COR-L47 (cell line): ENCODE measurements around the gene DPPA3.
"Not testable (repeated sequence)": the region's sequence is repeated elsewhere in the genome, so short reads cannot be mapped to it uniquely, and the experiment has no call there.

Source experiments
- DNase-seq: peaks from one replicate; lab custom pipeline; 2025; lab: John Stamatoyannopoulos, UW

DPPA3 gene

DNA sequence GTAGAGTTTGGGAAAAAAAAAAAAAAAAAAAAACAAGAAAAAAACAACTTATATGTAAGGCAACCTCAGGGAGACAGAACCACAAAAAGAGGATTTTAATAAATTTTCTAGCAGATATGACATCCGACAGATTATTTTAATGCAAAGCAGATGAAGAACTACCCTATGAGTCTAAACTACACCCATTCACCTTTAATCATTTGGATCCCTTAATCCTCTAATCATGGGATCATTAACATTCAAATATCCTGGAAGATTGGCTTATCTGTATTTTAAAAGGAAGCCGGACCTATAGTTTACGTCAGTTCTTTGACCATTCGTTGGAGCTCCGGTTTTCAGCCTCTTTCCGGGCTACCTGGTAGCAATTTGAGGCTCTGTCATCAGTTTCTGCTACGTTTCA lies at the start of gene DPPA3:
Gene DPPA3 (plus strand): TSS at position 301 of the 400 bp plus-strand sequence. CDS start 138 bp downstream, outside the sequence.
- DNase-seq = no peak

DNA sequence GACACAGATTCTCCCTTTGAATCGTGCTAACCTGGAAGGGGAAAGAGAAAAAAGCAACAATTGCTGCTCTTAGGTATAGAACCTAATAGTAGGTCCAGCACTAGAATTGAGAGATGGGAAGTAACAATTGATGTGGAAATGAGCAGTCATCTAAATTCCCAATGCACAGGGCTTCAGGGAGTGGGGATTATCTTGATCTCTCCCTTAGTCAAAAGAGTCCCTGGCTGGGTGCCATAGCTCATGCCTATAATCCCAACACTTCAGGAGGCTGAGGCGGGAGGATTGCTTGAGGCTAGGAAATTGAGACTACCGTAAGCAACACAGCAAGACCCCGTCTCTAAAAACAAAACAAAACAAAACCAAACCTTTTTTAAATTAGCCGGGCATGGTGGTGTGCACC lies 49.5 kb upstream of the DPPA3 start:
- DNase-seq = no peak

DNA sequence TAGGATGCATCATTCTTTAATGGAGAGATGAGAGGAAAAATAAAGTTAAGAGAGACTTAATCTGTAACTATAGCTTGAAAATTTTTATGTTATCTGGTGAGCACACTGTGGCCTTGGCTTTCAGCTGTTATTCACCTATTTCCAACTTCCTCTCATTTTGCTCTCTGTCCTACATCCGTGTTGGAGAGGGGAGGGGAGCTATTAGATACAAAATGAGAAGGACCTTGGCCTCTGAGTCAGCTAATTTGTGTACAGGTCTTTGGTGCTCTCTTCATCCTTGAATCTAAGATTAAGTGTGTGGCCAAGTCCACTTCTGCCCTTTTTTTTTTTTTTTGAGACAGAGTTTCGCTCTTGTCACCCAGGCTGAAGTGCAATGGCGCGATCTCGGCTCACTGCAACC lies 44.6 kb upstream of the DPPA3 start:
- no peak for DNase-seq

DNA sequence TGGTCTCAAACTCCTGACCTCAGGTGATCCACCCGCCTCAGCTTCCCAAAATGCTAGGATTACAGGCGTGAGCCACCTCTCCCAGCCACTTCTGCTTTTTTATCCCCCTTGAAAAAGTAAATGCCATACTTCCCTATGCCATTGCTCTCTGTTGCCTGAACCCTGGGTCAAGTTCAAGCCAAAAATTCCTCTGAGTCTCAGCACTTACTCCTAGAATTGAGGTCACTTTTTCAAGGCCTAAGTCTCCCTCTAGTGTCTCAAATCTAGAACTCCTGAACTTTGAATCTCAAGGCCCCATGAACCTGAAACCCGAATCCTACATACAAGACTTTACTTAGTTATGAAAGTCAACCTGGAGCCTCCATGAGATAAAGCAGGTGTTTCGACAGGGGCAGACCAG lies 44.1 kb upstream of the DPPA3 start:
- no peak for DNase-seq

DNA sequence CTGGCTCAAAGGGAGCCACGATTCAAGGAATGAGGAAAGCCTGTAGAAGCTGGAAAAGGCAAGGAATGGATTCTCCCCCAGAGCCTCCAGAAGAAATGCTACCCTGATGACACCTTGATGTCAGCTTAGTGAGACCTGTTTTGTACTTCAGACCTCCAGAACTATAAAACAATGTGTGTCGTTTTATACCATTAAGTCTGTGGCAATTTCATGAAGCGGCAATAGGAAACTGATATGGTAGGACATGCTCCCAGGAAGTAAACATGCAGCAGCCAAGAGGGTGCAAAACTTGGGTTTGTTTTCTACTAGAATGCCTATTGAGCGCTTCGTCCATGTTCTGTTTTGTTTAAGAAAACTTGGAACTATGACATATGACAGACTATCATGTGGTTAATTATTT lies 43.1 kb upstream of the DPPA3 start:
- no peak for DNase-seq

- not testable (repeated sequence) for DNase-seq
These were observed 35.8 kb upstream of the DPPA3 start for GRCh38 chr12:7675455-7675854.

DNA sequence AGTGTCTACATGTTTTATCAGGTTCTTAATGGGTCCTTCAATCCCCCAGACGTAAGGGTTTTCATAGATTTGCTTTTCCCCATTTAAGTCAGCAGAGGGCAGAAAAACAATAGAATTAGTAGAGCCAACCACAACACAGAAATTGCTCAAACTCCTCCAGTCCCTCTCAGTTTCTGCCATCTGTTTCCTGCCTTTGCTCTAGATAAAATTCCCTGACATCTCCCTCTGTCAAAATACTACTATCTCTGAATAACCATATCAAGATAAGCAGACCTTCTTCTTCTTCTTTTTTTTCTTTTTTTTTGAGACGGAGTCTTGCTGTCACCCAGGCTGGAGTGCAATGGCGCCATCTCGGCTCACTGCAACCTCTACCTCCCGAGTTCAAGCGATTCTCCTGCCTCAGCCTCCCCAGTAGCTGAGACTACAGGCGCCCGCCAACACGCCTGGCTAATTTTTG lies 33.8 kb upstream of the DPPA3 start:
- not testable (repeated sequence) for DNase-seq

DNA sequence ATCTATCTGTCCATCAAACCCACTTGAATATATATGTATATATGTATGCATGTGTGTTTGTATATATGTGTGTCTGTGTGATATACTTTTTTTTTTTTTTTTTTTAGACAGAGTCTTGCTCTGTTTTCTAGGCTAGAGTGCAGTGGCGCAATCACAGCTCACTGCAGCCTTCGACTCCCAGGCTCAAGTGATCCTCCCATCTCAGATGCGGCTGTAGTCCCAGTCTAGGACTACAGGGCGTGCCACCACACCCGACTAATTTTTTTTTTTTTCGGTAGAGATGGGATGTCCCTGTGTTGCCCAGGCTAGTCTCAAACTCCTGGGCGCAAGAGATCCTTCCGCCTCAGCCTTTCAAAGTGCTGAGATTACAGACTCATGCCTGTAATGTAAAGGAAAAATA lies 32.5 kb upstream of the DPPA3 start:
- DNase-seq = no peak

- no peak for DNase-seq
These were observed 31.8 kb upstream of the DPPA3 start for GRCh38 chr12:7679251-7680045.

- no peak for DNase-seq
These were observed 29.7 kb upstream of the DPPA3 start for GRCh38 chr12:7681535-7681934.

- no peak for DNase-seq
These were observed 17.4 kb upstream of the DPPA3 start for GRCh38 chr12:7693793-7694192.

- DNase-seq = no peak
These were observed 16.5 kb upstream of the DPPA3 start for GRCh38 chr12:7694556-7695236.

GRCh38 chr12:7695237-7695560 lies 16.0 kb upstream of the DPPA3 start:
- no peak for DNase-seq

DNA sequence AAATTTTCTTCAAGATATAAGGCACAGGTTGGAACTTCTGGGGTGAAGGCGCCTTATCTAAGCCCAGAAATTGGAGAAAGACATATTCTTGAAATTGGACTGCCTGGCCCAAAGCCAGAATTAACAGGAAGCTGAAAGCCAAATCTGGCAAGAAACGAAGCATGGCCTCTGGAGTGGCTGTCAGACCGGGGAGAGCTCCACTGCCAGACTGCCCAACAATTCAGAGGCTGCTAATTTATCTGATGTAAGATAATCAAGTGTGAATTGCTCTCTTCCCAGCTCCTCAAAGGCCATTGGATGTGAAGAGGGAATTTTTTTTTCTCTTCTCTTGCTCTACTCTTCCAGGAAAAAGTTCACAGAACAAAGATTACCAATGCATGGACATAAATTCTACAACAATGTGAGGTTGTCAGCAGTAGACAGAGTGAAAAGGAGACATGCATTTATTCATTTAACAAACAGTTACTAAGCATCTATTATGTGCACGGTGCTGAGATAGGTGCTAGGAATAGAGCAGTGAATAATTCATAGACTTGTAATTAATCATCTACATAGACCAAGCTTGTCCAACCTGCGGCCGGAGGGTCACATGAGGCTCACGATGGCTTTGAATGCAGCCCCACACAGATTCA lies 15.6 kb upstream of the DPPA3 start, which contains the start of gene GDF3:
Gene GDF3 (minus strand): TSS at position 210 of the 632 bp plus-strand sequence. CDS start 47 bp downstream, at position 163.
- no peak for DNase-seq

DNA sequence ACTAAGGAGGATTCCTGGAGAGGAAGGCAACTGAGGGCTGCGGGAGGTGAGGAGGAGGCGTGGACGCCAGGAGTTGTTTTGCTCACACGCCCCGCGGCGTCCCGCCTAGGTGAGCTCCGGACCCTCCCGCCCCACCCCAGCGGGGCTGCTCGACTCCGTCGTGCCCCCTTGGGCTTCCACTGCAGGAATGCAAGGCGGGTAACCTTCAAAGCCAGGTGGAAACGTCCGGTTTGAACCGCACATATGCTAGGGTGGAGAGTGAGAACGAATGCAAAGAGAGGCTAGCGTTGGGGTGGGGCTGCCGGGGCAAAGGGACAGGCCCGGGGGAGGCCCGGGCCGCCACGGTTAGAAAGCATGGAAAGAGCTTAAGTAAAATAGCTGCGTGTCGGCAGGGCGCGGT lies 5.4 kb upstream of the DPPA3 start:
- no peak for DNase-seq

DNA sequence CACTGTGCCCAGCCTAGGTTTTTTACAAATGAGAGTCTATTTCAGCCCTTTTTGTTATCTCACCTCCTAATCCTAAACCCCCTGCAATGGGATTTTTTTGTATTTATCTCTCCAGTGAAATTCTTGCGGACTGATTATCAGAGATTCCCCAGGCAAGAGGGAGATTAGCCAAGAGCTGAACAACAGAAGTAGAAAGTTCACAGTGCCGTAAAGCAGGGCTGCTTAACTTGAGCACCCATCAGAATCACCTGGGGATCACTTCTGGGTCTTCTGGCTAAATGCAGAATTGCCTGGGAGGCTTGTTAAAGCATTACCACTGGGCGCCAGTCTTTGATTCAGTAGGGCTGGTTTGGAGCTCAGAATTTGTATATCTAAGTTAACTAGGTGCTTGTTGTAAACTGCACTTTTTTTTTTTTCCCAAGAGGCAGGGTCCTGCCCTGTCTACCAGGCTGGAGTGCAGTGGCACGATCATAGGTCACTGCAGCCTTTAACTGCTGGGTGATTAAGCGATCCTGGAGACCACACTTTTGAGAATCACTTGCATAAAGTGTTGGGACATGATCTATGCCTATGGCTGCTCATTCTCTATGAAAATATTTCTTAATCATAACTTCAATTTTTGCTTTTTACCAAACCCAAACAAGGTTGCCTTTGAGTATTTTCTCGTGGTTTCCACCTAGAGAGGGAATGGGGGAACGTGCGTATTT lies 1.1 kb upstream of the DPPA3 start:
- no peak for DNase-seq

DNA sequence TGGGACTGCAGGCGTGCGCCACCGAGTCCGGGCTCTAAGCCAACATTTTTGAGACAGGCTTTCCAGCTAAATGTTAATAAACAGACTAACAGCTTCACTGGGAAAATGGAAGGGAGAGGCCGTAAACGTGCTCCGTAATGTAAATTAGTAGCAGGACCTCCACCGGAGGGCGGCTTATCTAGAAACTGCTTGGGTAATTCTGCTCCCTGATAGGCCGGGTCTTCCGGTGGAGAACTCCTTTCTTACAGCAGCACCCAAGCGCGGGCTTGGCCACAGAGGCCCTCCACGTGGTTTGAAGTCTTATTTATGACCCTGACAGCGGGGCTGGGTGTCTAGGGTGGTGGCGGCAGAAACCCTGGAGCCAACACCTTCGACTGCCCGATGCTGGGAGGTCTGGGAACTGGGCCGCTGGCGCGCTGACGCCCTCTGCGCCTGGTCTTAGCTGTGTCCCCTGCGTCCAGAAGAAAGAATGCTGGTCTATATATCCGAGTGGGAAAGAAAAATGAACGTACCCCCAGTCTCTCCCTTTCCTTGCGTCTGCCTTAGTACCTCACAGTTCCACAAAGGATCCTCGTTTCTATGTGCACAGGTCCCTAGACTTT lies 1.7 kb downstream of the DPPA3 start:
- no peak for DNase-seq

- no peak for DNase-seq
These were observed 5.1 kb downstream of the DPPA3 start for GRCh38 chr12:7716381-7716780.

- DNase-seq = no peak
These were observed 8.9 kb downstream of the DPPA3 start for GRCh38 chr12:7719946-7720730.

DNA sequence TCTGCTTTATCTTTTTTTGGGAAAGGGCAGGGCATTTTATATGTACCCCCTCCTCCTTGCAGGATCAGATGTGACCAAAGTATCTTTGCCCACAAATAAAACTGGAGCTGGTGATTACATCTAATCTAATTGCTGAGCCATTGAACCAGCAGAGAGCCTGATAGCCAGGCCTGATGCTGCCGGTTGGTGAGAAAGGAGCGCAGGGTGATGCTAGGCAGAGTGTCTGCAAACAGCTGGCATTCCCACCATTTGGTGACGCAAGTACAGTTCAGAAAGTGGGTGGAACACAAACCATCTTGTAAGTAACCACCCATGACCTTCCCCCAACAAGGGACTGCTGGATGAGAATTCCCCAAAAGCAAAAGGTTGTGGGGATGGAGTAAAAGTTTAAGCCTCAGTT lies 12.7 kb downstream of the DPPA3 start:
- DNase-seq = no peak

DNA sequence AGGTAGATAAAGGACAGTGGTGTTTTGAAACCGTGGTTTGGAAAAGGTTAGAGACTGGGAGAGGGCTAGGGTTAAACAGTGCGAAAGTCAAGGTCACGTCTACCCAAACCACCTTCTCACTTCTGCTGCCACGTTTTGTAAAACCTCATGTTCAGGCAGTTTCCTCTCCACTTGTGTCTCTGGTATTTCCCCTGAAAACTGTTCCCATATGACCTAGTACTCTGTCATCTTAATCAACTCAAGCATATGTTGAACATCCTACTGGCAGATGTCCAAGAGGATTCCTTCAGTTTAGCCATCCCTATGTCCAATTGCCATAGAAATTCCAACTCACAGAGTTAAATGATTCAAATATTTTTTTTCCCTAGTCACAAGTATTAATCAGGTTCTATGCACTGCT lies 18.5 kb downstream of the DPPA3 start:
- no peak for DNase-seq
